ENCODE data around the gene VAPA.

DNA sequence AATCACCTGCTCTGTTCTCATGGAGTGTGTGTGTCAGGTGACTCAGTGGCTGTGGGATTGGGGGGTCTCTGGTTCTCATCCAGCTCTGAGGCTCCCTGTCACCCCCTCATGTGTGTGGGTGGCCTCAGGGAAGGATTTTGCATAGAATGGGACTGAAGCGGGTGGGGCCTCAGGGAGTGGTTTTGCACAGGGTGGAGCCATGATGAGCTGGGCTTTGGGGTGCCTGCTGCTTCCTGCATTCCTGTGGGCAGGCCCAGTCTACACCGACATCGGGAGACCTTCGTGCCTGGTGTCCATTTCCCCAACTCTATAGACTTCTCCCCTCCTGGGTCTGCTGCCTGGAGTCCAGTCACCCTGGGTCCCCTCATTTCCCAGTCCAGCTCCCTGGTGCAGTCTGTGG is 59.7 kb downstream of the VAPA start:
- TF ChIP-seq EZH2phosphoT487 (IDR thresholded peaks at IDR 0.05; ENCODE audit: borderline replicate concordance, low read depth, low read length), result no peak
- TF ChIP-seq, protein P1, sequence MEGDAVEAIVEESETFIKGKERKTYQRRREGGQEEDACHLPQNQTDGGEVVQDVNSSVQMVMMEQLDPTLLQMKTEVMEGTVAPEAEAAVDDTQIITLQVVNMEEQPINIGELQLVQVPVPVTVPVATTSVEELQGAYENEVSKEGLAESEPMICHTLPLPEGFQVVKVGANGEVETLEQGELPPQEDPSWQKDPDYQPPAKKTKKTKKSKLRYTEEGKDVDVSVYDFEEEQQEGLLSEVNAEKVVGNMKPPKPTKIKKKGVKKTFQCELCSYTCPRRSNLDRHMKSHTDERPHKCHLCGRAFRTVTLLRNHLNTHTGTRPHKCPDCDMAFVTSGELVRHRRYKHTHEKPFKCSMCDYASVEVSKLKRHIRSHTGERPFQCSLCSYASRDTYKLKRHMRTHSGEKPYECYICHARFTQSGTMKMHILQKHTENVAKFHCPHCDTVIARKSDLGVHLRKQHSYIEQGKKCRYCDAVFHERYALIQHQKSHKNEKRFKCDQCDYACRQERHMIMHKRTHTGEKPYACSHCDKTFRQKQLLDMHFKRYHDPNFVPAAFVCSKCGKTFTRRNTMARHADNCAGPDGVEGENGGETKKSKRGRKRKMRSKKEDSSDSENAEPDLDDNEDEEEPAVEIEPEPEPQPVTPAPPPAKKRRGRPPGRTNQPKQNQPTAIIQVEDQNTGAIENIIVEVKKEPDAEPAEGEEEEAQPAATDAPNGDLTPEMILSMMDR (conservative IDR thresholded peaks at IDR 0.05; ENCODE audit: low read length), result no peak
